Brain microvascular endothelial cell (primary cell): ENCODE measurements around the gene TOGARAM2.
A peak's percentile ranks its signal among the peaks of the same experiment; 100 is the strongest.

Experiments used
- DNase-seq: peaks from one replicate; pipeline ENCODE4 v3.0.0-alpha.2; 2020
- H3K27ac ChIP-seq: fragments of 250-450 bp; sonication (Bioruptor Pico); 2 replicates; pipeline ENCODE4 v1.5.1; 2020; ENCODE audit warnings: mild to moderate bottlenecking, moderate library complexity
- H3K27me3 ChIP-seq: fragments of 250-450 bp; sonication (Bioruptor Pico); replicated peaks from 2 replicates; pipeline ENCODE4 v1.5.1; 2020; ENCODE audit warnings: mild to moderate bottlenecking
- H3K36me3 ChIP-seq: fragments of 250-450 bp; sonication (Bioruptor Pico); replicated peaks from 2 replicates; pipeline ENCODE4 v1.5.1; 2020; ENCODE audit warnings: mild to moderate bottlenecking
- H3K4me3 ChIP-seq: 2 replicates; pipeline ENCODE4 v1.5.1; 2011; ENCODE audit warnings: low read depth, mild to moderate bottlenecking, control low read depth, low read length, moderate library complexity
- CTCF ChIP-seq: IDR thresholded peaks from 2 replicates; pipeline ENCODE4 v1.5.1; 2011; ENCODE audit warnings: low read depth, mild to moderate bottlenecking, moderate library complexity, low read length, control low read depth, inconsistent platforms; ENCODE audit errors: missing control alignments
- in situ Hi-C: cut with HindIII; loops from 2 replicates; pipeline ENCODE4 v1.10.0; 2017; ENCODE audit warnings: low sequenced_read_pairs, low pct_ligation_motif_present

TOGARAM2 gene

GRCh38 chr2:29064346-29064715, 83.2 kb downstream of the TOGARAM2 start:
- Histone ChIP-seq H3K27me3 (no peaks in the 10 kb centered on the region), H3K4me3 (no peak overlapping the region), H3K36me3 (no peaks in the 10 kb centered on the region), H3K27ac (no peak overlapping the region)
- no peak for DNase-seq
- in situ Hi-C loops: no loop called here
- no peak for TF ChIP-seq CTCF

GRCh38 chr2:29064746-29065067, 83.6 kb downstream of the TOGARAM2 start:
- Histone ChIP-seq H3K36me3 (no peaks in the 10 kb centered on the region), H3K27me3 (no peaks in the 10 kb centered on the region), H3K27ac (no peak overlapping the region), H3K4me3 (no peak overlapping the region)
- no peak for DNase-seq
- no peak for TF ChIP-seq CTCF
- in situ Hi-C loops: no loop called here

GRCh38 chr2:29065068-29065811, 84.1 kb downstream of the TOGARAM2 start:
- no peaks in the 10 kb centered on the region for H3K27me3 ChIP-seq
- DNase-seq: no peak
- TF ChIP-seq CTCF: no peak
- H3K4me3 ChIP-seq: no peak overlapping the region
- H3K36me3 ChIP-seq: no peaks in the 10 kb centered on the region
- in situ Hi-C loops: no loop called here
- H3K27ac ChIP-seq: no peak overlapping the region

- H3K36me3 ChIP-seq: no peaks in the 10 kb centered on the region
- H3K27ac ChIP-seq: no peak overlapping the region
- DNase-seq: peak; percentile 5
- no peaks in the 10 kb centered on the region for H3K27me3 ChIP-seq
- no peak overlapping the region for H3K4me3 ChIP-seq
- in situ Hi-C loops: no loop called here
- no peak for TF ChIP-seq CTCF
Measured at GRCh38 chr2:29066271-29066860, 85.3 kb downstream of the TOGARAM2 start.

GRCh38 chr2:29066997-29067605, 86.0 kb downstream of the TOGARAM2 start:
- H3K27me3 ChIP-seq: no peaks in the 10 kb centered on the region
- no peak for TF ChIP-seq CTCF
- in situ Hi-C loops: no loop called here
- no peak overlapping the region for H3K4me3 ChIP-seq
- no peak overlapping the region for H3K27ac ChIP-seq
- no peaks in the 10 kb centered on the region for H3K36me3 ChIP-seq
- no peak for DNase-seq
